Keratinocyte (primary cell): ENCODE measurements around the gene GOLGA6L7. TPM values are rescaled to one million over a fixed set of nuclear protein-coding genes. Genes with fewer than 3 reads are reported as not detected.

Experiments
- DNase-seq: peaks from one replicate; pipeline ENCODE4 v3.0.0-alpha.2; 2011; ENCODE audit warnings: low read depth, missing footprints, low spot score
- FAIRE-seq: peaks from 2 replicates; lab custom pipeline; 2011; peaks lifted over from hg19 to GRCh38; lab: Jason Lieb, UNC
- H2AFZ ChIP-seq: 2 replicates; pipeline ENCODE4 v1.6.0; 2012; ENCODE audit warnings: low read length, control low read depth, inconsistent platforms; ENCODE audit not compliant: control insufficient read depth
- H3K27ac ChIP-seq: 2 replicates; pipeline ENCODE4 v1.5.1; 2011; ENCODE audit warnings: low read length; ENCODE audit not compliant: control insufficient read depth, insufficient read depth
- H3K27me3 ChIP-seq: 3 replicates; pipeline ENCODE4 v1.6.0; 2011; ENCODE audit warnings: low read length; ENCODE audit not compliant: control insufficient read depth, insufficient read depth; ENCODE audit errors: extremely low read depth
- H3K36me3 ChIP-seq, 2 experiments: 2 replicates in 1 of 2; 3 replicates in 1 of 2; pipeline ENCODE4 v1.5.1; 2011; ENCODE audit warnings: low read length in 2 of 2, mild to moderate bottlenecking in 1 of 2; ENCODE audit not compliant: control insufficient read depth in 2 of 2, insufficient read depth in 2 of 2; ENCODE audit errors: extremely low read depth in 1 of 2
- H3K4me1 ChIP-seq: 3 replicates; pipeline ENCODE4 v1.5.1; 2011; ENCODE audit warnings: low read length; ENCODE audit not compliant: control insufficient read depth, insufficient read depth; ENCODE audit errors: extremely low read depth
- H3K4me2 ChIP-seq: 3 replicates; pipeline ENCODE4 v1.6.0; 2011; ENCODE audit warnings: low read depth, low read length; ENCODE audit not compliant: control insufficient read depth, insufficient read depth; ENCODE audit errors: extremely low read depth
- H3K4me3 ChIP-seq, 3 experiments: fragments of 200-600 bp in 1 of 3; sonication (generic) in 1 of 3; 2 replicates in 2 of 3; 3 replicates in 1 of 3; pipeline ENCODE4 v1.5.1; 2011 to 2016; ENCODE audit warnings: low read length in 3 of 3, mild to moderate bottlenecking in 3 of 3, control low read depth in 2 of 3, inconsistent platforms in 1 of 3, low read depth in 1 of 3, mixed read lengths in 1 of 3, mixed run types in 1 of 3, moderate library complexity in 1 of 3; ENCODE audit not compliant: control insufficient read depth in 2 of 3, insufficient read depth in 2 of 3; ENCODE audit errors: extremely low read depth in 1 of 3
- H3K79me2 ChIP-seq: 2 replicates; pipeline ENCODE4 v1.6.0; 2012; ENCODE audit warnings: low read length; ENCODE audit not compliant: control insufficient read depth, insufficient read depth
- H3K9ac ChIP-seq: 3 replicates; pipeline ENCODE4 v1.6.0; 2011; ENCODE audit warnings: low read length; ENCODE audit not compliant: control insufficient read depth, insufficient read depth; ENCODE audit errors: extremely low read depth
- H3K9me1 ChIP-seq: 3 replicates; pipeline ENCODE4 v1.6.0; 2011; ENCODE audit warnings: low read length; ENCODE audit not compliant: control insufficient read depth, insufficient read depth; ENCODE audit errors: extremely low read depth
- H3K9me3 ChIP-seq: 2 replicates; pipeline ENCODE4 v1.5.1; 2012; ENCODE audit warnings: low read depth, low read length; ENCODE audit not compliant: control insufficient read depth
- H4K20me1 ChIP-seq: 3 replicates; pipeline ENCODE4 v1.6.0; 2011; ENCODE audit warnings: low read length; ENCODE audit not compliant: control insufficient read depth, insufficient read depth; ENCODE audit errors: extremely low read depth
- EZH2 ChIP-seq: IDR thresholded peaks from one replicate; pipeline ENCODE4 v1.6.1; 2012; ENCODE audit warnings: inconsistent platforms, mild to moderate bottlenecking, low read length, moderate library complexity
- dilution Hi-C: fragments of 300-500 bp; cut with MboI; formaldehyde crosslinking; loops from one replicate; pipeline ENCODE4 v1.7.0; 2020; ENCODE audit warnings: low sequenced_read_pairs; ENCODE audit not compliant: extremely low pct_ligation_motif_present
- polyA plus RNA-seq, 5 experiments: library from polyadenylated mRNA; depleted of rRNA in 3 of 5; stranded (reverse) in 3 of 5; stranded (forward) in 1 of 5; unstranded in 1 of 5; fragments of >200 nt; gene quantifications; 1 replicate in 1 of 5; 2 replicates in 3 of 5; 3 replicates in 1 of 5; pipeline versions ENCODE4 v1.2.1 to v1.2.3, GENCODE V29; 2011 to 2012; ENCODE audit warnings: missing spikeins in 2 of 5, low read depth in 1 of 5, low replicate concordance in 1 of 5
- TF ChIP-seq, protein P1 (sequence below), 3 experiments: IDR thresholded peaks in 1 of 3; conservative IDR thresholded peaks in 1 of 3; optimal IDR thresholded peaks in 1 of 3; 2 replicates in 2 of 3; 3 replicates in 1 of 3; pipeline versions ENCODE3 to v1.5.1; 2011; ENCODE audit warnings: low read length in 3 of 3, mild to moderate bottlenecking in 3 of 3, moderate library complexity in 2 of 3, control low read depth in 1 of 3, inconsistent platforms in 1 of 3; ENCODE audit not compliant: insufficient read depth in 2 of 3; ENCODE audit errors: extremely low read depth in 1 of 3

Gene GOLGA6L7
- polyA plus RNA-seq, 1 donor (not counting 4 experiments of a cell fraction or from before 2014, with no cell fraction given), result not detected

GRCh38 chr15:28889346-28889745 is 40.9 kb upstream of the GOLGA6L7 start:
- no peak for DNase-seq
- no peaks in the 10 kb centered on the region for H3K4me1 ChIP-seq
- dilution Hi-C loops, result no loop called here

GRCh38 chr15:28888900-28889299 is 40.5 kb upstream of the GOLGA6L7 start:
- Histone ChIP-seq H3K9me3 (no peaks in the 10 kb centered on the region), H4K20me1 (no peaks in the 10 kb centered on the region), H2AFZ (no peak overlapping the region), H3K27me3 (peaks cover 22% of the 10 kb centered on the region), H3K4me2 (no peak overlapping the region), H3K27ac (no peak overlapping the region), H3K4me1 (no peaks in the 10 kb centered on the region), H3K79me2 (no peaks in the 10 kb centered on the region), H3K4me3 (no peak overlapping the region), H3K9ac (no peak overlapping the region), H3K9me1 (no peaks in the 10 kb centered on the region), H3K36me3 (no peaks in the 10 kb centered on the region)
- dilution Hi-C loops, result no loop called here
- no peak for TF ChIP-seq EZH2
- TF ChIP-seq, protein P1, sequence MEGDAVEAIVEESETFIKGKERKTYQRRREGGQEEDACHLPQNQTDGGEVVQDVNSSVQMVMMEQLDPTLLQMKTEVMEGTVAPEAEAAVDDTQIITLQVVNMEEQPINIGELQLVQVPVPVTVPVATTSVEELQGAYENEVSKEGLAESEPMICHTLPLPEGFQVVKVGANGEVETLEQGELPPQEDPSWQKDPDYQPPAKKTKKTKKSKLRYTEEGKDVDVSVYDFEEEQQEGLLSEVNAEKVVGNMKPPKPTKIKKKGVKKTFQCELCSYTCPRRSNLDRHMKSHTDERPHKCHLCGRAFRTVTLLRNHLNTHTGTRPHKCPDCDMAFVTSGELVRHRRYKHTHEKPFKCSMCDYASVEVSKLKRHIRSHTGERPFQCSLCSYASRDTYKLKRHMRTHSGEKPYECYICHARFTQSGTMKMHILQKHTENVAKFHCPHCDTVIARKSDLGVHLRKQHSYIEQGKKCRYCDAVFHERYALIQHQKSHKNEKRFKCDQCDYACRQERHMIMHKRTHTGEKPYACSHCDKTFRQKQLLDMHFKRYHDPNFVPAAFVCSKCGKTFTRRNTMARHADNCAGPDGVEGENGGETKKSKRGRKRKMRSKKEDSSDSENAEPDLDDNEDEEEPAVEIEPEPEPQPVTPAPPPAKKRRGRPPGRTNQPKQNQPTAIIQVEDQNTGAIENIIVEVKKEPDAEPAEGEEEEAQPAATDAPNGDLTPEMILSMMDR (optimal IDR thresholded peaks at IDR 0.05 in 1 of 3, IDR thresholded peaks at IDR 0.05 in 1 of 3, conservative IDR thresholded peaks at IDR 0.05 in 1 of 3; ENCODE audit: extremely low read depth in 1 of 3, insufficient read depth in 2 of 3, low read length in 3 of 3), result no peak
- DNase-seq, result no peak
- no peak for FAIRE-seq

More at GRCh38 chr15:28889346-28889745, 40.9 kb upstream of the GOLGA6L7 start:
- no peak overlapping the region for H3K27ac ChIP-seq
- no peak for FAIRE-seq
- peaks cover 22% of the 10 kb centered on the region for H3K27me3 ChIP-seq
- no peak overlapping the region for H3K9ac ChIP-seq
- TF ChIP-seq EZH2, result no peak
- H3K79me2 ChIP-seq, result no peaks in the 10 kb centered on the region
- H3K9me1 ChIP-seq, result no peaks in the 10 kb centered on the region
- H2AFZ ChIP-seq, result no peak overlapping the region
- no peak overlapping the region for H3K4me3 ChIP-seq
- H3K4me2 ChIP-seq, result no peak overlapping the region
- H3K36me3 ChIP-seq, result no peaks in the 10 kb centered on the region
- no peaks in the 10 kb centered on the region for H4K20me1 ChIP-seq
- H3K9me3 ChIP-seq, result no peaks in the 10 kb centered on the region

DNA sequence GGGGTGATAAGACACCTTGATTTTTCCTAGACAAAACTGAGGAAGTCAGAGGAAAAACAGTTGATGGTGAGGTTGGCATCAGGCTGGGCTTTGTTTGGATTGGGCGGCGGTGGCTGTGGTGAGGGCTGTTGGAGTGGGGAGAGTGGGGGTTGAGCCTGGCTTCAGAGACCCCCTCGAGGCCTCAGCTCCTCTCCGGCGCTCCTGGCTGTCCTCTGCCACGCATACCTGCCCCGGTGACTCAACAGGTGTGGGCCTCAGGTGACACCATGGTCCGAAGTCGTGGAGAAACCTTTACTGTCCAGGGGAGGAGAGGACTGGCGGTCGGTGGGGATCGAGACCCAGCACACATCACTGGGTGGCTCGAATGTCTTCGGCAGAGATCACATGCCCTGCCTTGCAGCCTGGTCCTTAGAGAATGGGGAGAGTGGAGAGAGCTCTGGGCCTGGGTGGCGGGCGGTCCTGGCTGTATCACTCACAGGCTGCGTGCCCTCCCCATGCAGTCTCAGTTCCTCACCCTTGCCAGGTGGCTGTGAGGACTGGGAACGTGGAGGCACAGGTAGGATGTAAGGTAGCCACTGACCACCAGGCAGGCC is 40.0 kb upstream of the GOLGA6L7 start:
- Histone ChIP-seq H3K9ac (no peak overlapping the region), H3K9me3 (no peaks in the 10 kb centered on the region), H3K27ac (no peak overlapping the region), H3K27me3 (peaks cover 22% of the 10 kb centered on the region), H3K36me3 (no peaks in the 10 kb centered on the region), H2AFZ (no peak overlapping the region), H4K20me1 (no peaks in the 10 kb centered on the region), H3K4me1 (no peaks in the 10 kb centered on the region), H3K4me2 (no peak overlapping the region), H3K4me3 (no peak overlapping the region), H3K79me2 (no peaks in the 10 kb centered on the region), H3K9me1 (no peaks in the 10 kb centered on the region)
- DNase-seq (no peak), FAIRE-seq (no peak)
- TF ChIP-seq, protein P1 (optimal IDR thresholded peaks at IDR 0.05 in 1 of 3, IDR thresholded peaks at IDR 0.05 in 1 of 3, conservative IDR thresholded peaks at IDR 0.05 in 1 of 3; ENCODE audit: extremely low read depth in 1 of 3, insufficient read depth in 2 of 3, low read length in 3 of 3), result no peak
- no peak for TF ChIP-seq EZH2
- dilution Hi-C loops, result no loop called here
